CD4-positive, alpha-beta T cell treated with Interleukin-4 for 1 hour (primary cell): ENCODE results near the gene IRAK4.

Experiments
- DNase-seq, 2 donors: peaks; one replicate each; pipeline ENCODE4 v3.0.0-alpha.2; 2020 to 2022

IRAK4 gene

GRCh38 chr12:43776498-43776897, 17.7 kb downstream of the IRAK4 start:
- peak in 1 of 2 donors; percentile 51 for DNase-seq

- no peak for DNase-seq
Measured at GRCh38 chr12:43786899-43787693, 28.3 kb downstream of the IRAK4 start.

GRCh38 chr12:43789941-43790340, 31.2 kb downstream of the IRAK4 start:
- no peak for DNase-seq

- DNase-seq = no peak
Measured at GRCh38 chr12:43795716-43796280, 37.0 kb downstream of the IRAK4 start.

- no peak for DNase-seq
Measured at GRCh38 chr12:43797561-43798217, 38.9 kb downstream of the IRAK4 start.

GRCh38 chr12:43805149-43805859, 46.6 kb downstream of the IRAK4 start:
- DNase-seq = peak in 1 of 2 donors; percentile 30

- DNase-seq = peak; percentile 81 to 85
Measured at GRCh38 chr12:43805860-43806736, 47.3 kb downstream of the IRAK4 start, which contains the start of gene TWF1. TWF1 (minus strand) TSS chr12:43806317; CDS start chr12:43806245, 72 bp downstream.

GRCh38 chr12:43806737-43807072, 48.0 kb downstream of the IRAK4 start:
- DNase-seq = no peak

- DNase-seq = no peak
Measured at GRCh38 chr12:43807386-43807785, 48.6 kb downstream of the IRAK4 start.

GRCh38 chr12:43812057-43812456, 53.3 kb downstream of the IRAK4 start:
- DNase-seq = no peak

- no peak for DNase-seq
Measured at GRCh38 chr12:43812926-43813325, 54.2 kb downstream of the IRAK4 start.

GRCh38 chr12:43815416-43815815, 56.7 kb downstream of the IRAK4 start:
- DNase-seq = no peak

GRCh38 chr12:43816168-43816567, 57.4 kb downstream of the IRAK4 start:
- no peak for DNase-seq

GRCh38 chr12:43824207-43824775, 65.5 kb downstream of the IRAK4 start:
- no peak for DNase-seq

- no peak for DNase-seq
Measured at GRCh38 chr12:43826681-43827080, 67.9 kb downstream of the IRAK4 start.

GRCh38 chr12:43827093-43827492, 68.3 kb downstream of the IRAK4 start:
- DNase-seq = no peak

GRCh38 chr12:43832463-43833168, 73.9 kb downstream of the IRAK4 start:
- DNase-seq = peak in 1 of 2 donors; percentile 47

- DNase-seq = no peak
Measured at GRCh38 chr12:43835264-43835655, 76.5 kb downstream of the IRAK4 start.

- DNase-seq = peak; percentile 53 to 65
Measured at GRCh38 chr12:43835656-43836474, 77.1 kb downstream of the IRAK4 start, which contains the start of gene TMEM117. TMEM117 (plus strand) TSS chr12:43836081.

- peak in 1 of 2 donors; percentile 24 for DNase-seq
Measured at GRCh38 chr12:43836475-43836989, 77.8 kb downstream of the IRAK4 start.
